Upper lobe of right lung (tissue), 1 donor: ENCODE measurements around the gene PRCD. TPM values are rescaled to one million over a fixed set of nuclear protein-coding genes. Genes with fewer than 3 reads are reported as not detected.

Experiments
- ATAC-seq: fragments of 200-7000 bp; cut with Tn5 transposase; one replicate; pipeline ENCODE4 v1.9.1; 2020; ENCODE audit warnings: mild to moderate bottlenecking, moderate library complexity
- DNase-seq: peaks from one replicate; pipeline ENCODE4 v3.0.0-alpha.2; 2020
- H3K27ac ChIP-seq: fragments of 200-600 bp; one replicate; pipeline ENCODE4 v1.8.0; 2022
- H3K27me3 ChIP-seq: fragments of 200-600 bp; one replicate; pipeline ENCODE4 v1.8.0; 2022; ENCODE audit warnings: mild to moderate bottlenecking
- H3K36me3 ChIP-seq: fragments of 200-600 bp; one replicate; pipeline ENCODE4 v1.8.0; 2022
- H3K4me1 ChIP-seq: fragments of 200-600 bp; one replicate; pipeline ENCODE4 v1.8.0; 2022
- H3K4me3 ChIP-seq: fragments of 200-600 bp; one replicate; pipeline ENCODE4 v1.8.0; 2022; ENCODE audit warnings: mild to moderate bottlenecking
- H3K9me3 ChIP-seq: fragments of 200-600 bp; one replicate; pipeline ENCODE4 v1.8.0; 2022
- CTCF ChIP-seq: fragments of 200-600 bp; IDR thresholded peaks from one replicate; pipeline ENCODE4 v1.8.0; 2022; ENCODE audit warnings: antibody characterized with exemption
- intact Hi-C: fragments of 100-400 bp; cut with DNase I; formaldehyde crosslinking; loops from one replicate; pipeline ENCODE4 v1.11.0; 2022
- total RNA-seq: library from RNA; stranded (reverse); fragmentation: NEBNext Ultra II Directional; extraction: Animal tissue kit (Norgen Biotek cat#: 25700); gene quantifications from one replicate; pipeline ENCODE4 v1.2.1, GENCODE V29; 2021
- donor health status: DM: no; HTN: yes; CAD: no; lungs with severe emphysema.

The PRCD gene
- total RNA-seq, 1 donor from 2014 or later = 7.7 TPM

- intact Hi-C loops = no loop called here
- peaks cover 6% of the 10 kb centered on the region for H3K27me3 ChIP-seq
- no peak overlapping the region for H3K27ac ChIP-seq
These were observed 47.1 kb downstream of the PRCD start for GRCh38 chr17:76586741-76587487.

GRCh38 chr17:76588182-76588581, 48.3 kb downstream of the PRCD start:
- peak; percentile 27 for DNase-seq
- peaks cover 6% of the 10 kb centered on the region for H3K27me3 ChIP-seq
- H3K9me3 ChIP-seq = no peaks in the 10 kb centered on the region
- no peaks in the 10 kb centered on the region for H3K36me3 ChIP-seq
- ATAC-seq = no peak
- no peak overlapping the region for H3K27ac ChIP-seq
- peaks cover 6% of the 10 kb centered on the region for H3K4me1 ChIP-seq
- no peak overlapping the region for H3K4me3 ChIP-seq
- intact Hi-C loops = no loop called here
- TF ChIP-seq CTCF = no peak

More at GRCh38 chr17:76586741-76587487, 47.1 kb downstream of the PRCD start:
- no peak overlapping the region for H3K4me3 ChIP-seq
- H3K36me3 ChIP-seq = no peaks in the 10 kb centered on the region
- TF ChIP-seq CTCF = no peak
- no peaks in the 10 kb centered on the region for H3K9me3 ChIP-seq
- peaks cover 6% of the 10 kb centered on the region for H3K4me1 ChIP-seq
- DNase-seq (peak; percentile 66), ATAC-seq (no peak)

- no peak for TF ChIP-seq CTCF
- Histone ChIP-seq H3K4me3 (no peak overlapping the region), H3K4me1 (peaks cover 12% of the 10 kb centered on the region), H3K27ac (no peak overlapping the region), H3K9me3 (no peaks in the 10 kb centered on the region), H3K36me3 (no peaks in the 10 kb centered on the region), H3K27me3 (no peaks in the 10 kb centered on the region)
- DNase-seq = no peak
- intact Hi-C loops = no loop called here
- ATAC-seq = no peak
These were observed 53.6 kb downstream of the PRCD start for GRCh38 chr17:76593384-76593826.

GRCh38 chr17:76593959-76594358, 54.1 kb downstream of the PRCD start:
- no peak for TF ChIP-seq CTCF
- intact Hi-C loops = no loop called here
- Histone ChIP-seq H3K27ac (no peak overlapping the region), H3K9me3 (no peaks in the 10 kb centered on the region), H3K36me3 (no peaks in the 10 kb centered on the region), H3K27me3 (no peaks in the 10 kb centered on the region), H3K4me3 (no peak overlapping the region), H3K4me1 (peaks cover 13% of the 10 kb centered on the region)
- no peak for ATAC-seq
- no peak for DNase-seq

GRCh38 chr17:76594690-76595089, 54.8 kb downstream of the PRCD start:
- Histone ChIP-seq H3K4me3 (no peak overlapping the region), H3K27me3 (no peaks in the 10 kb centered on the region), H3K36me3 (no peaks in the 10 kb centered on the region), H3K4me1 (peaks cover 13% of the 10 kb centered on the region), H3K27ac (no peak overlapping the region), H3K9me3 (no peaks in the 10 kb centered on the region)
- no peak for TF ChIP-seq CTCF
- intact Hi-C loops = no loop called here
- DNase-seq (no peak), ATAC-seq (no peak)

Other genes starting within 250 kb of the PRCD start
- 3.4 TPM for gene QRICH2, start 231.8 kb upstream of the PRCD start, total RNA-seq
- 60.2 TPM for gene PRPSAP1, start 186.1 kb upstream of the PRCD start, total RNA-seq
- gene SPHK1, start 155.4 kb upstream of the PRCD start, total RNA-seq = 8.5 TPM
- 19.3 TPM for gene UBE2O, start 86.9 kb upstream of the PRCD start, total RNA-seq
- gene AANAT, start 72.4 kb upstream of the PRCD start, total RNA-seq = not detected
- 46.4 TPM for gene RHBDF2, start 38.6 kb upstream of the PRCD start, total RNA-seq
- gene CYGB, start 2.3 kb upstream of the PRCD start, total RNA-seq = 34.3 TPM
- gene ST6GALNAC2, start 45.8 kb downstream of the PRCD start, total RNA-seq = 24.5 TPM
- 14.1 TPM for gene ST6GALNAC1, start 103.7 kb downstream of the PRCD start, total RNA-seq
- gene MXRA7, start 170.9 kb downstream of the PRCD start, total RNA-seq = 159 TPM
- 29.6 TPM for gene JMJD6, start 186.6 kb downstream of the PRCD start, total RNA-seq
- gene METTL23, start 186.8 kb downstream of the PRCD start, total RNA-seq = 31.6 TPM
- gene SRSF2, start 197.3 kb downstream of the PRCD start, total RNA-seq = 145 TPM
- gene MFSD11, start 198.1 kb downstream of the PRCD start, total RNA-seq = 32.3 TPM